UCSD-AML1 (cell line): ENCODE results near the gene CCNG2.

Source experiments
- DNase-seq: peaks from one replicate; lab custom pipeline; 2025; ENCODE audit not compliant: unreplicated experiment; lab: John Stamatoyannopoulos, UW

Gene CCNG2

GRCh38 chr4:77201857-77202256 lies 44.9 kb downstream of the CCNG2 start:
- no peak for DNase-seq

- no peak for DNase-seq
Observed at GRCh38 chr4:77202491-77202890, 45.5 kb downstream of the CCNG2 start.

- DNase-seq: peak; percentile 58
Observed at GRCh38 chr4:77203380-77204197, 46.6 kb downstream of the CCNG2 start.

DNA sequence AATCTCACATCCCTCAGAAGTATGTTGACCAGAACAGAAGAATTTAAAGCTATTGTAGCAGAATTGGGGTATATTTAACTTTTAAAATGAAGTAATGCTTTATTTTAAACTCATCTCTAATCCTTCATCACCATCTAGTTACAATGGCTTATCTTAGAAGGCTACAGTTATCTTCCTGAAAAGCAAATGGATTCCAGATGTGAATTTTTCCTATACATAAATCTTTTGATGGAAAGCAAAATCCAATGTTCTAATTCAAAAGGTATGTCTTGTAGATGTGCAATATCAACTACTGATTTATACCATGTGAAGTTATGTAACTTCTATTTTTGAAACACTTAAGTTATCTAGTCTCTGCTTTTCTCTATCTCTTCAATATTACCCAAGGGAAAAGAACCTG lies 47.6 kb downstream of the CCNG2 start:
- DNase-seq: no peak

DNA sequence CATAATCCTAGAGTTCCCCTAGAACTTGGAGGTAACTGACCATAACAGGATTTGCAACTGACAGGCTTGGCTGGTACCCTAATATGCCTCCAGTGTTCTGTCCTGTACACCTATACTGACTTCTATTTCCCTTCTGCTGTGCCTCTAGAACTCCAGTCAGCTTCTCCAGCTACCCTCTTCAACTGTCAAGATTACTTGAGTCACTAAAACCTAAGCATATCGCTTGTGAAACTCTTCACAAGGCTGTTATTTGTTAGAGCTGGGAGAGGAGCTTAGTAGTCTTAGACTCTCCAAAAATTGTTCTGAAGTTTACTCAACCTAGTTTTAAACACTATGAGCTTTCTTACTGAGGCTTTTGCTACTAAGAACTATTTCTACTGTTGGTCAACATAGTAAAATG lies 52.0 kb downstream of the CCNG2 start:
- DNase-seq: no peak

- no peak for DNase-seq
Observed at GRCh38 chr4:77209936-77210335, 52.9 kb downstream of the CCNG2 start.

DNA sequence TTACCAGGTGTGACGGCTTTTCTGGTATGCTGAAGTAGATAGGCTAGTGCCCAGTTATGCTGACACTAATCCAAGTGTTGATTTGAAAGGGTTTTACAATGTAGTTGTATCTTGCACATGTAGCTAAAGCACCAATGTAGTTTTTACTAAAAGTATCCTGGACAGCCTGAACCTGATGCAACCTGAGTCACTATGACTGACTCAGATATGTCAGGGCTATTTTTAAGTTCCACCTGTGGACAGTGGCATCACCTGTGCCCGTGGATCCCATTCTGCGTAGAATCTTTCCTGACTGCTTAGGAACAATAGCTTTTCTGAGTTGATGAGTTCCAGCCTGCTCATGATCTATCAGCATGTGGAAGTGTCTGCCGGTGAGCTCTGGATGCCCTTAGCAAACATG lies 58.1 kb downstream of the CCNG2 start:
- DNase-seq: no peak

- DNase-seq: no peak
Observed at GRCh38 chr4:77217526-77217925, 60.5 kb downstream of the CCNG2 start.

DNA sequence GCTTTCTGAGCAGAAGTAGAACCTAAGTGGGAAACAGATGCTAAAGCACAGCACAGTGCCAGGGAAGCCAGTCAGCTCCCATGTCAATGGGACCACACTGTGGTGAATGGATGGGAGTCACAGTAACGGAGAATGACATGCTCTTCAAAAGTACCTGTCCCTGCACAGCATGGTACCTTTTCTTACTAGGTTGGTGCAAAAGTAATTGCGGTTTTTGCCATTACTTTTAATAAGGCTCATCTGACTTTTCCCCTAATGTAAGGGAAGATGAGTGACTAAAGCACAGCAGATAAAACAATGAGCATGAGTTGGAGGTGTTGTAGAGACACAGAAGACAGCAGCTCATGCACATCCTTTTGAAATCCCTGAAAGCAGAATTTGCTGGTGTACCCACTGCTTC lies 62.3 kb downstream of the CCNG2 start:
- DNase-seq: no peak
